BJ (cell line): ENCODE results near the gene ISOC1. TPM values are rescaled to one million over a fixed set of nuclear protein-coding genes. Genes with fewer than 3 reads are reported as not detected.

Source experiments
- CTCF ChIA-PET: fragments of 350-600 bp; formaldehyde crosslinking; extraction: SDS; loops from one replicate; lab custom pipeline; 2021; ENCODE audit warnings: antibody characterized with exemption, inconsistent platforms; lab: Yijun Ruan, JAX
- POLR2A ChIA-PET: fragments of 300-600 bp; sonication (Branson Sonifier 250); formaldehyde crosslinking; extraction: SDS; loops from one replicate; lab custom pipeline; 2021; ENCODE audit warnings: antibody characterized with exemption; lab: Charles Lee
- DNase-seq: peaks from one replicate; pipeline ENCODE4 v3.0.0-alpha.2; 2011; ENCODE audit warnings: low read depth
- H3K27me3 ChIP-seq: 2 replicates; pipeline ENCODE4 v1.6.0; 2011; ENCODE audit warnings: low read length; ENCODE audit not compliant: control insufficient read depth, insufficient read depth
- H3K36me3 ChIP-seq: 2 replicates; pipeline ENCODE4 v1.5.1; 2011; ENCODE audit warnings: low read length; ENCODE audit not compliant: control insufficient read depth, insufficient read depth
- H3K4me3 ChIP-seq: 2 replicates; pipeline ENCODE4 v1.5.1; 2011; ENCODE audit warnings: low read depth, mild to moderate bottlenecking, control low read depth, low read length
- polyA plus RNA-seq: library from polyadenylated mRNA; depleted of rRNA; stranded (reverse); fragments of >200 nt; gene quantifications from 2 replicates; pipeline ENCODE4 v1.2.3, GENCODE V29; 2011; rRNA removed
- small RNA-seq: library from RNA; depleted of rRNA; stranded (forward); fragments of <200 nt; gene quantifications from one replicate; pipeline ENCODE3, GENCODE V24; 2012; ENCODE audit warnings: low replicate concordance, low read depth; ENCODE audit not compliant: insufficient read length
- TF ChIP-seq, protein P1 (sequence below): IDR thresholded peaks from 2 replicates; pipeline ENCODE4 v1.5.1; 2011; ENCODE audit warnings: low read depth, mild to moderate bottlenecking, control low read depth, inconsistent platforms, low read length, moderate library complexity; ENCODE audit not compliant: insufficient read depth

The ISOC1 gene
- polyA plus RNA-seq, 1 experiment: 5.8 TPM

DNA sequence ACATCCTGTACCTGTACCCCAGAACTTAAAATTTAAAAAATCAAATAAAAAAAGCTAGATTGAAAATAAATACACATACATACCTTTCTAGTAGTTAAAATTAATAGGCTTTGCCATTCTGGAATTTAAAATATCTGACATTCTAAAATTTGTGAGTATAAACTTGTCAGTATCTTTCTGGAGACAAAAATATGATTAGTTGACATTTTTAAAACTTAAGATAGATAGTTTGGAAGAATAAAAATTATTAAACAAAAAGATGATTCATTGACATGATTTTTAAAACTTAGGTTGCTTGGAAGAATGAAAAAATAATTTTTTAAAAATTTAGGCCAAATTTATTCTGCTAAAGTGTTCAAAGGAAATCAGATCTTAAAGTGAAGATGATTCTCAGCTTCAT lies 43.1 kb downstream of the ISOC1 start:
- POLR2A ChIA-PET: no interaction called here
- DNase-seq: no peak
- Histone ChIP-seq H3K4me3 (no peak overlapping the region), H3K27me3 (no peaks in the 10 kb centered on the region), H3K36me3 (no peaks in the 10 kb centered on the region)
- TF ChIP-seq, protein P1, sequence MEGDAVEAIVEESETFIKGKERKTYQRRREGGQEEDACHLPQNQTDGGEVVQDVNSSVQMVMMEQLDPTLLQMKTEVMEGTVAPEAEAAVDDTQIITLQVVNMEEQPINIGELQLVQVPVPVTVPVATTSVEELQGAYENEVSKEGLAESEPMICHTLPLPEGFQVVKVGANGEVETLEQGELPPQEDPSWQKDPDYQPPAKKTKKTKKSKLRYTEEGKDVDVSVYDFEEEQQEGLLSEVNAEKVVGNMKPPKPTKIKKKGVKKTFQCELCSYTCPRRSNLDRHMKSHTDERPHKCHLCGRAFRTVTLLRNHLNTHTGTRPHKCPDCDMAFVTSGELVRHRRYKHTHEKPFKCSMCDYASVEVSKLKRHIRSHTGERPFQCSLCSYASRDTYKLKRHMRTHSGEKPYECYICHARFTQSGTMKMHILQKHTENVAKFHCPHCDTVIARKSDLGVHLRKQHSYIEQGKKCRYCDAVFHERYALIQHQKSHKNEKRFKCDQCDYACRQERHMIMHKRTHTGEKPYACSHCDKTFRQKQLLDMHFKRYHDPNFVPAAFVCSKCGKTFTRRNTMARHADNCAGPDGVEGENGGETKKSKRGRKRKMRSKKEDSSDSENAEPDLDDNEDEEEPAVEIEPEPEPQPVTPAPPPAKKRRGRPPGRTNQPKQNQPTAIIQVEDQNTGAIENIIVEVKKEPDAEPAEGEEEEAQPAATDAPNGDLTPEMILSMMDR: no peak
- CTCF ChIA-PET: interaction anchor here (0.9 kb wide), 1 partner anchor 11 kb away, joined by 3 read pairs; no protein-coding TSS in a partner anchor

DNA sequence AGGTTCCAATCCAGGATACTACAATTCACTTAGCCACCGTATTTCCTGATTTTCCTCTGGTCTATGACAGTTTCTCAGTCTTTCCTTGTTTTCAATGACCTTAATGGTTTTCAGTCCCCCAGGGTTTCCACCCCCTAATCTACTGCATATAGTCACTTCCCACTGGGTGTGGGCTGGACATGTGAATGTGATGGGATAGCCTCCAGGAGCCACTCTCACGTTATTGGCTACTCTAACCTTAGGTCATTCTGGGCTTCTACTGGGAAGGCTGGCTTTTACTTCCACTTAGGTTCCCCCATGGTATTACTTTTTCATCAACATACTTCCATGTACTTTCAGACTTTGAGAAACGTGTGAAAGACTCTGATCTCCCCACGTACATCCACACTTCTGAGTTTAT lies 46.5 kb downstream of the ISOC1 start:
- CTCF ChIA-PET: no interaction called here

DNA sequence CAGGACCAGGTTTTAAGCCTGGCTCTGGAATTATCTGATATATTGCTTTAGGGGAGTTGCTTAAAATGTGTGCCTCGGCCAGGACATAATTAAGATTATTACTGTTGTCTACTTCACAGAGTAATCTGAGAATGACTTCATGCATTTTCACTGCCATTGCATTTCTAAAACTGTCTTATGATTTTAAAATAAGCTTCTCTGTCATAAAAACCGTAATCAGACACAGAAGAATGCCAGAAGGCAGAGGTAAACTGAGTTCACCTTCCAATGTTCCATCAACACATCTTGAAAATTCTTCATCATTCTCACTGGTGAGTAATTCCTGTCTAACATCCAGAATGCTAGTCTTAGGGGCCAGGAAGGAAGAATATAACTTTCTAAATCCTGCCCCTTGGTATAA lies 47.1 kb downstream of the ISOC1 start:
- ChIA-PET CTCF (no interaction called here), POLR2A (no interaction called here)
- Histone ChIP-seq H3K36me3 (no peaks in the 10 kb centered on the region), H3K27me3 (no peaks in the 10 kb centered on the region), H3K4me3 (no peak overlapping the region)
- TF ChIP-seq, protein P1: no peak
- DNase-seq: no peak

More for the DNA sequence above, 46.5 kb downstream of the ISOC1 start:
- H3K4me3 ChIP-seq: no peak overlapping the region
- no peak for DNase-seq
- TF ChIP-seq, protein P1: no peak
- POLR2A ChIA-PET: no interaction called here
- no peaks in the 10 kb centered on the region for H3K27me3 ChIP-seq
- H3K36me3 ChIP-seq: no peaks in the 10 kb centered on the region

DNA sequence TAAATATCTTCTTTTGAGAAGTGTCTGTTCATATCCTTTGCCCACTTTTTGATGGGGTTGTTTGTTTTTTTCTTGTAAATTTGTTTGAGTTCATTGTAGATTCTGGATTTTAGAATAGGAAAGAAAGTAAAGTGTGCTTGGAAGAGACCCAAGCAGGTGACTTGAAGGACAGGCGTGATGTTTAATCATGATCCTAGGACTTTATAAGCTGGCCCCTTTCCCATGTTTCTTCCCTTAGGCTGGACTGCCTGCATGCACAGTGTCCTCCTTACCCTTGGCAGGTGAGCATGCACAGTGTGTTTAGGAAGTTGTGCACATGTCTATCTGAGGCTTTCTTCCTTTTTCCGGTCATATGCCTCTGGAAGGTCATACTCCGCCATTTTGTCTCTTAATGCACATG lies 61.3 kb downstream of the ISOC1 start:
- POLR2A ChIA-PET: no interaction called here
- CTCF ChIA-PET: no interaction called here
- DNase-seq: no peak
- Histone ChIP-seq H3K4me3 (no peak overlapping the region), H3K27me3 (no peaks in the 10 kb centered on the region), H3K36me3 (no peaks in the 10 kb centered on the region)
- TF ChIP-seq, protein P1: no peak

DNA sequence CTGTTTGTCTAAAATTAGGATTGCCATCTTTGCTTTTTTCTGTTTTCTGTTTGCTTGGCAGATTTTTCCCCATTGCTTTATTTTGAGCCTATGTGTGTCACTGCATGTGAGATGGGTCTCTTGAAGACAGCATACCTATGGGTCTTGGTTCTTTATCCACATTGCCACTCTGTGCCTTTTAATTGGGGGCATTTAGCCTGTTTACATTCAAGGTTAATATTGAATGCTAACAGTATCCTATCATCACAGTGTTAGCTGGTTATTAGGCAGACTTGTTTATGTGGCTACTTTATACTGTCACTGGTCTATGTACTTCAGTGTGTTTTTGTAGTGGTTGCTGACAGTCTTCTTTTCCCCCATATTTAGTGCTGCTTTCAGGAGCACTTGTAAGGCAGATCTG lies 67.3 kb downstream of the ISOC1 start:
- POLR2A ChIA-PET: no interaction called here
- no peaks in the 10 kb centered on the region for H3K36me3 ChIP-seq
- H3K4me3 ChIP-seq: no peak overlapping the region
- DNase-seq: no peak
- H3K27me3 ChIP-seq: no peaks in the 10 kb centered on the region
- TF ChIP-seq, protein P1: no peak
- CTCF ChIA-PET: no interaction called here

Small RNA genes lying within 50 kb of the gene (small RNA-seq; reads per million reads assigned to genes)
- gene MIR4633: not detected

Other genes starting within 250 kb of the ISOC1 start
- gene SLC27A6, start 129.3 kb upstream of the ISOC1 start, polyA plus RNA-seq: 0.06 and 0.10 TPM in 2 replicates